ENCODE measurements around the gene DNAJA3.

The DNAJA3 gene

DNA sequence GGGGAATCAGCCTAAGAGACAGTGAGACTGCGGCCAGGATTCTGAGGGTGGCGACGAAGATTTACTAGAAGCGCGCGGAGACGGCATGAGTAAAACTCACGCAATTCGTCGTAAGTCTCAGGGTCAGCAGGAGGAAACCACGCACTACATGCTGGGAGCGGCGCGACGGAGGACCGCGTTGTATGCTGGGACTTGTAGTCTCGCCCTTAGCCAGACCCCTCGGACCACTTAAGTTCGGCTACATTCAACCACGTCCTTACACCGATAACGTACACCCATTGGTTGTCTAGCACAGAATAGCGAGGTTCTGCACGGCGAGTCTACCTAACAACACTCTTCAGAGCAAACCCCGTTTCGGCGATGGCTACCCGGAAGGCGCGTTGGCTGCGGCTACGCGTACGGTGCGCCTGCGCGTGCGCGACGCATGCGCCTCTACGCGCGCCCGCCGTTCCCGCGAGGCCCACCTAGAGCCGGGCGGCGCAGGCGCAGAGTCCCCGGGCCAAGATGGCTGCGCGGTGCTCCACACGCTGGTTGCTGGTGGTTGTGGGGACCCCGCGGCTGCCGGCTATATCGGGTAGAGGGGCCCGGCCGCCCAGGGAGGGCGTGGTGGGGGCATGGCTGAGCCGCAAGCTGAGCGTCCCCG is at the start of gene DNAJA3:
Gene DNAJA3, plus strand, starts transcription at position 491 of the 643 bp plus-strand sequence. Its CDS starts 14 bp downstream, at position 505.
- DNase-seq (ENCODE audit: low spot score), result peak; percentile 94

DNA sequence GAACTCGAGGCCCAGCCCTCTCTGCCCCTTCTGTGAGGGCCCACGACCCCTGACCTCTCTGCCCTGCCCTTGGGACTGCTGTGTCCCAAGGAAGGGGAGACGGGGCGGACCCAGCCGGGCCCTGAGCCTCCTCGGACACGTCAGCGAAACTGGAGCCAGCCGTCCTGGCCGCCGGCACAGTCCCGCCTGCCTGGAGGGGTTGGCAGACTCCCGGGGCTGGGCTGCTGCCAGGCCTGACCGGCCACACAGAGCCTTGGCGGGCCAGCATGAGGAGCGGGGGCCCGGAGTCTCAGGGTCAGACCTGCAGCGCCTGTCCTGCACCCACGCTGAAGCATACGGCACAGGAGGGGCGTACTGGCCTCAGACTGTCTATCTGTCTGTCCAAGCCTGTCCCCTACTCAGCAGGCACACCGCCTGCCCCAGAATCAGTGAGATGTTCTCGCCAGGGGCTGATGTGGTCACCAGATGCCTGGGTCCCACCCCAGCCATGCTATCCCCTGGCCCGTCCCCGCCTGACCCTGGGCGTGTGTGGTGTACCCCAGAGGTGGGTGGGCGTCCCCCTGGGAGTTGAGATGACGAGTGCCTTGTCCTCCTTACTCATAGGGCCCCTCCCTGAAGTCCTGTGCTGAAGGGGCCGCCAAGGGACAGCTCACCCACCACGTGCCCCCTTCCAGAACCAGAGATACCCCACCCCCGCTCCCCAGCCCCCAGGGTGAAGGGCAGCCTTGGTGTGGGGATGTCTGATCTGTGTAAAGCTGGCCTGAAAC is 49.4 kb upstream of the DNAJA3 start:
- DNase-seq (ENCODE audit: low spot score), result peak; percentile 80

- DNase-seq (ENCODE audit: low spot score), result no peak
Measured at GRCh38 chr16:4376893-4377572, 48.6 kb upstream of the DNAJA3 start.

- DNase-seq (ENCODE audit: low spot score), result no peak
Measured at GRCh38 chr16:4377573-4378154, 48.0 kb upstream of the DNAJA3 start.

- no peak for DNase-seq (ENCODE audit: low spot score)
Measured at GRCh38 chr16:4378161-4378666, 47.5 kb upstream of the DNAJA3 start.

DNA sequence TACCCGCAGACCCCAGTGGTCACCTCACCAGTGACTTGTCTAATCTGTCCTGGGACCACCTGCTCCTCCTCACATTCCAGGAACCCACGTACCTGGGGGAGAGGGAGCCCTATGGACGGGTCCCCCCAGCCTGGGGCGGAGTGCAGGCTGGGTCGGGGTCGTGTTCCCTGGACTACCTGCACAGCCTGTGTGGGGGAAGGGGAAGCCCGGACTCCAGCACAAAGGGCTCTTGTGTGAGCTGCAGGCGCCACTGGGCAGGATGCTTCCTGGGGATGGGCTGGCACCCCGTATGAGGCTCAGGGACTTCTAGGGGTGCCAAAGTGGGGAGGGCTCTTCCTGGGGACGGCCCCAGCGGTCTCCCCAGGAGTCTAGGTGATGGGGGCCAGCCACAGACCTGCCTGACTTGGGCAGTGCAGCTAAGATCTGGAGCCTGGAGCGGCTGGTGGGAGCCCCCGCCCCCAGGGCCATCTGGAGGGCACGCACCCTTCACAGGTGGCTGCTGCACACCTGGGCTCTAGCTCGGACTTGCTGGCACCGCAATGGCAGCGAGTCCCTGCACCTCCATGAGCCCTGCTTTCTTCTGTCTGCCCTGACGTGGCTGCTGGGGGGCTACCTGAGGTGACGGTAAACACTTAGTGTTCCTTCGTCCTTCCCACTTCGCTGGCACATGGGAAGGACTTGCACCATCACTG is 46.5 kb upstream of the DNAJA3 start:
- no peak for DNase-seq (ENCODE audit: low spot score)

DNA sequence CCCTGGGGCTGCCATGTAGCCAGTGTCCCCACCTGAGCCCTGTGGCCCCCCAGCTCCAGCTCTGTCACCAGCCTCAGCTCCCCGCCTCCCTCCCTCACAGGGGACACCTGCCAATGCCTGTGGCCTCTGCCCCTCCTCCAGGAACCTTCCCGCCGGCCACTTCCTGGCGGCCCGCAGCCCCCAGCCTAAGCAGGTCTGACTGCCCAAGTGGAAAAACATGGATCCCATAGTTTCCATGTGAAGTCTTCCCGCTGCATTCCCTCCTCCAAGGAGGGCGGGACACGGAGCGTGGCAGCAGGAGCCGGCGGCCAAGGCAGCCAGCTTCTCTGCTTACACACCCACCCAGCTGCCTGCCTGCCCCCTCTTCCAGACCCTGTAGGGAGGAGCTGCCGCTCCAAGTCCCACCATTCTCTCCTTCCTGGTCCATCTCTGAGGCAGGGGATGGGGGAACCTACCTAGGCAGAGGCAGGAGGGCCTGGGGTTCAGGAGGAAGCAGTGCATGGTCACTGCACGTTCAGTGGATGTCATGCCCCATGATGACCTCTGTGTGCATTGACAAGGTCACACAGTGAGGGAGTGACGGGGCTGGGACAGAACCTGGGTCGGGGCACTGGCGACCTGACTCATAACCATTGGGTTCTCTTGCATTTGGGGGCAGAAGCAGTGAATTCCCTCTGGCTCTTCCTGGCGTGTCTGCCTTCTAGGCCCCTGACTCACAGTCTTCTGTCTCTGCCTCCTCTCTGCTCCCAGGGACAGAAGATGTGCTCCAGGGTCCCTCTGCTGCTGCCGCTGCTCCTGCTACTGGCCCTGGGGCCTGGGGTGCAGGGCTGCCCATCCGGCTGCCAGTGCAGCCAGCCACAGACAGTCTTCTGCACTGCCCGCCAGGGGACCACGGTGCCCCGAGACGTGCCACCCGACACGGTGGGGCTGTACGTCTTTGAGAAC is 45.3 kb upstream of the DNAJA3 start:
- peak; percentile 63 for DNase-seq (ENCODE audit: low spot score)

GRCh38 chr16:4381072-4381934 is 44.4 kb upstream of the DNAJA3 start:
- DNase-seq (ENCODE audit: low spot score), result peak; percentile 86

GRCh38 chr16:4381935-4382794 is 43.5 kb upstream of the DNAJA3 start:
- no peak for DNase-seq (ENCODE audit: low spot score)

GRCh38 chr16:4382795-4383357 is 42.8 kb upstream of the DNAJA3 start:
- DNase-seq (ENCODE audit: low spot score), result no peak

GRCh38 chr16:4383591-4384444 is 41.9 kb upstream of the DNAJA3 start:
- DNase-seq (ENCODE audit: low spot score), result no peak

DNA sequence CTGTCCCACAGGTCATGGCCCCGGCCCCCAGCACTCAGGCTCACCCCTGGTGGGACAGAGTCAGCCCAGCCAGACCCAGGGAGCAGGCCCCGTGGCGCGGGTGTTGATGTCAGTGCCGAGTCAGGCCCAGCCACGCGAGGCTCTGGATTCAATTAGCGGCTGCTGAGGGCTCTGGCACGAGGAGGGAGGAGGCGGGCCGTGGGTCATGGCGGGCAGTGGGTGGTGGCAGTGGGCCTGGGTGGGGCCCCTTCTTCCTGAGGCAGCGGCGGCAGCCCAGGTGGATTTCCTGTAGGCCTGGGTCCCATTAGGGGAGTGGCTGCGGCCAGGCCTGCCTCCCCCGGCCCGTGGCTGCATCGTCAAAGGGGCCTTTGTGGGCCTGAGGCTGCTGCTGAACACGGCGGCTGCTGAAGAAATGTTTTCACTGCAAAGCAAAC is 41.1 kb upstream of the DNAJA3 start:
- no peak for DNase-seq (ENCODE audit: low spot score)

- no peak for DNase-seq (ENCODE audit: low spot score)
Measured at GRCh38 chr16:4385066-4385788, 40.4 kb upstream of the DNAJA3 start.

DNA sequence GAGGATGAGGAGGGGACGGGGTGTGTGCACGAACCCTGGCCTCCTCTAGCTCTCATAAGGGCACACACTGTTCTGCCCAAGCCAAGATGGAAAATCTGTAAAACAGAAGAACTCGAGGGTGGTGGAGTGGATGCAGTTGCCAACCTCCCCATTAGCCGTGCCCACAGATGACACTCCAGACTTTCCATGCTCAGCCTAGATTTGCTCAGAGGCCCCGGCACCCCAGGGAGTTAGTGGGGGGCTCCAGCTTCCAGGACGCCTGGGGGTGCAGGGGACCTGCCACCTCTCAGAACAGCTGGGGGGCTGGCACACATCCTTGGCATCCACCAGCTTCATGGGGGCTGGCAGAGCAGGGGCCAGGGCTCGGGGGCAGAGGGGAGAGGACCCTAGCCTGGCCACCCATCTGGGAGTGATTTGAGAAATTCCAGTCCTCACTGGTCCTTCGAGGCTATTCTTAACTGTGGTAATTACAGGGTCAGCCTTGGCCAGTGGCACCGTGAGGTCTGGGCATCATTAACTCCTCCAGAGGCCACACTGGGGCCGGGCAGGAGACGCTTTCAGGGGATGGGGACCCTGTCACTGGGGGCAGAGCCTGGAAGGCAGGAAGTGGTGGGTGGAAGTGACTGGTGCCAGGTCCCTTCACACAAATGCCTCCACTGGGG is 39.7 kb upstream of the DNAJA3 start:
- DNase-seq (ENCODE audit: low spot score), result no peak

GRCh38 chr16:4386451-4386805 is 39.2 kb upstream of the DNAJA3 start:
- no peak for DNase-seq (ENCODE audit: low spot score)

- DNase-seq (ENCODE audit: low spot score), result no peak
Measured at GRCh38 chr16:4386951-4387565, 38.6 kb upstream of the DNAJA3 start.
